ENCODE measurements around the gene ELOB. TPM values are rescaled to one million over a fixed set of nuclear protein-coding genes. Genes with fewer than 3 reads are reported as not detected.

ELOB gene
- total RNA-seq, 4 donors from 2014 or later: 216 to 970 (median 375) TPM

- H3K4me3 ChIP-seq: no peak within 1 kb of the TSS
- H3K4me1 ChIP-seq: peaks cover 0 to 6% of the 10 kb centered on the region in 2 donors
- peaks cover 0 to 8% (median 3%) of the 10 kb centered on the region in 3 donors for H3K27me3 ChIP-seq
- in situ Hi-C loops (cut with MboI; ENCODE audit: low sequenced_read_pairs in 4 of 4) (no loop called here), intact Hi-C loops (cut with DNase I; ENCODE audit: low total_unique reads) (no loop called here)
- DNase-seq (no peak), ATAC-seq (no peak)
- TF ChIP-seq CTCF (IDR thresholded peaks at IDR 0.05 in 4 of 5, conservative IDR thresholded peaks at IDR 0.05 in 1 of 5) (no peak), POLR2A (IDR thresholded peaks at IDR 0.05) (no peak)
- H3K27ac ChIP-seq: no peak within 1 kb of the TSS
- no peaks in the 10 kb centered on the region for H3K36me3 ChIP-seq
- no peaks in the 10 kb centered on the region for H3K9me3 ChIP-seq
Measured at GRCh38 chr16:2816751-2817339, 39.8 kb upstream of the ELOB start, which contains the start of gene PRSS21. TSS of gene PRSS21 (plus strand) at chr16:2817237. CDS start at chr16:2817269, 32 bp downstream.

- intact Hi-C loops (cut with DNase I; ENCODE audit: low total_unique reads): no loop called here
- DNase-seq: no peak
- no peak for ATAC-seq
- Histone ChIP-seq H3K4me3 (no peak overlapping the region), H3K27me3 (peaks cover 0 to 8% (median 3%) of the 10 kb centered on the region in 3 donors), H3K27ac (no peak overlapping the region), H3K4me1 (peaks cover 0 to 10% of the 10 kb centered on the region in 2 donors), H3K36me3 (no peaks in the 10 kb centered on the region), H3K9me3 (no peaks in the 10 kb centered on the region)
- no peak for TF ChIP-seq POLR2A (IDR thresholded peaks at IDR 0.05)
- in situ Hi-C loops (cut with MboI; ENCODE audit: low sequenced_read_pairs in 4 of 4): no loop called here
Measured at GRCh38 chr16:2815299-2815771, 38.3 kb upstream of the ELOB start.

- Histone ChIP-seq H3K36me3 (no peaks in the 10 kb centered on the region), H3K4me1 (peaks cover 0 to 10% of the 10 kb centered on the region in 2 donors), H3K9me3 (no peaks in the 10 kb centered on the region), H3K4me3 (no peak overlapping the region), H3K27me3 (peaks cover 0 to 8% (median 3%) of the 10 kb centered on the region in 3 donors), H3K27ac (no peak overlapping the region)
- no peak for ATAC-seq
- TF ChIP-seq CTCF (IDR thresholded peaks at IDR 0.05 in 4 of 5, conservative IDR thresholded peaks at IDR 0.05 in 1 of 5) (no peak), POLR2A (IDR thresholded peaks at IDR 0.05) (no peak)
- intact Hi-C loops (cut with DNase I; ENCODE audit: low total_unique reads) (no loop called here), in situ Hi-C loops (cut with MboI; ENCODE audit: low sequenced_read_pairs in 4 of 4) (no loop called here)
- DNase-seq: no peak
Measured at GRCh38 chr16:2814551-2815298, 37.6 kb upstream of the ELOB start.

GRCh38 chr16:2813771-2814221 lies 36.7 kb upstream of the ELOB start:
- Histone ChIP-seq H3K27ac (no peak overlapping the region), H3K36me3 (no peaks in the 10 kb centered on the region), H3K4me3 (no peak overlapping the region), H3K9me3 (no peaks in the 10 kb centered on the region), H3K27me3 (peaks cover 0 to 8% (median 3%) of the 10 kb centered on the region in 3 donors), H3K4me1 (peaks cover 0 to 10% of the 10 kb centered on the region in 2 donors)
- in situ Hi-C loops (cut with MboI; ENCODE audit: low sequenced_read_pairs in 4 of 4) (no loop called here), intact Hi-C loops (cut with DNase I; ENCODE audit: low total_unique reads) (no loop called here)
- TF ChIP-seq POLR2A (IDR thresholded peaks at IDR 0.05) (no peak), CTCF (IDR thresholded peaks at IDR 0.05 in 4 of 5, conservative IDR thresholded peaks at IDR 0.05 in 1 of 5) (no peak)
- ATAC-seq (no peak), DNase-seq (no peak)
